ENCODE measurements around the gene NCAM1.

GRCh38 chr11:113015098-113015455 is 53.9 kb downstream of the NCAM1 start:
- no peak for TF ChIP-seq E2F4 (CRISPR knock-in tag; IDR thresholded peaks at IDR 0.05; ENCODE audit: low read depth)
- TF ChIP-seq NFIC (IDR thresholded peaks at IDR 0.05) = no peak
- TF ChIP-seq KLF16 (IDR thresholded peaks at IDR 0.05) = no peak
- TF ChIP-seq RBM22 (IDR thresholded peaks at IDR 0.05; ENCODE audit: low read depth, low read length, poor library complexity, severe bottlenecking) = no peak
- TF ChIP-seq CTCF (IDR thresholded peaks at IDR 0.05 in 2 of 3, conservative IDR thresholded peaks at IDR 0.05 in 1 of 3; ENCODE audit: insufficient read depth in 2 of 3, low read depth in 1 of 3, low read length in 3 of 3) = no peak
- TF ChIP-seq POLR2AphosphoS5 (IDR thresholded peaks at IDR 0.05; ENCODE audit: control insufficient read depth, insufficient read depth, low read depth, low read length) = no peak
- no peak for TF ChIP-seq TSHZ1 (CRISPR knock-in tag; IDR thresholded peaks at IDR 0.05)
- no peak for TF ChIP-seq HDAC6 (IDR thresholded peaks at IDR 0.05; ENCODE audit: low read depth, low read length)
- TF ChIP-seq FOXM1 (IDR thresholded peaks at IDR 0.05; ENCODE audit: low read depth) = no peak
- TF ChIP-seq FOXM1 (CRISPR knock-in tag; IDR thresholded peaks at IDR 0.05; ENCODE audit: low read depth) = no peak
- no peak for TF ChIP-seq SP1 (CRISPR knock-in tag; IDR thresholded peaks at IDR 0.05)
- no peak for TF ChIP-seq ZC3H8 (IDR thresholded peaks at IDR 0.05)
- no peak for TF ChIP-seq ZNF146 (CRISPR knock-in tag; IDR thresholded peaks at IDR 0.05; ENCODE audit: unreplicated experiment)
- TF ChIP-seq PHF8 (IDR thresholded peaks at IDR 0.05; ENCODE audit: borderline replicate concordance, low read length) = no peak
- TF ChIP-seq ETV5 (CRISPR knock-in tag; IDR thresholded peaks at IDR 0.05; ENCODE audit: low read depth) = no peak

All from K562 (cell line).